ENCODE measurements around the gene ITGAL.

The ITGAL gene

DNA sequence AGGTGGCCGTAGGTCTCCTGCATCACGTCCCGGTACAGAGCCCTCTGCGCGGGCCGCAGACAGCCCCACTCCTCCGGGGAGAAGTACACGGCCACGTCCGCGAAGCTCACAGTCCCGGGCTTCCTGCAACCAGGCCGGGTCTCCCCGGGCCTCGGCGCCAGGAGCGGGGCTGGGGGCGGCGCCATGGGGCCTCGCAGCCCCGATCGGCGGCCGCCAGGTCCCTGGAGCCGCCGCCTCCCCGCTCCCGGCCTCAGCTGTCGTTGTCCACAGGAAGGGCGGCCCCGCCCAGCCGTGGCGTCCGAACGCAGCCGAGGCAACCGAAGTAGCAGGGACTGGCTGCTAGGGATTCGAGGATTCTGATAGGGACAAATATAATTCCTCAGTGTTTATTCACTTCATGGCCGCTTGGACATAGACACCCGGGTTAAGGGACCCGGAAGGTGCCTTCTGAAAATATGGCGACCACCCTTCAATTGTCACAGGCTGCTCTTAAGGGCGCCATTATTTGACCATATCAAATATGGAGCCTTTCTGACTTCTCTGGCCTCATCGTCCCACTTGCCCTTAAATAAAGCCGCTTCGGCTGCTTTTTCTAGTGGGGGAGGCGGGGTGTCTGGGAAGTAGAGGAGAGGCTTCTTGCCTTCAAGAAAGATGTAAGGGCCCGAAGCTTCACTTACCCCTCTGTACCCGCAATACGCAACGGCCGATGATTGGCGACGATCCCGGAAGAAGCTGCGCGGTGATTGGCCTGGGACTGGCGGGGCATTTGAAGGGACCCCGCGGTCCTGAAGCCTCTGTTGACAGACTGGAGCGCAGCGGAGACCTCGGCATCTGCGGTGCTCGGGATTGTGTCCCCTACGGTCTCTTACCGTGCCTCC lies 99.1 kb downstream of the ITGAL start, which contains the start of gene ZNF688:
Gene ZNF688, minus strand, starts transcription at position 270 of the 878 bp plus-strand sequence. Its CDS starts 85 bp downstream, at position 185.
- DNase-seq (ENCODE audit: low spot score), result peak; percentile 98
- Histone ChIP-seq H3K27ac (peak within 1 kb of the TSS; percentile 91 to 98), H3K4me3 (peak within 1 kb of the TSS; percentile 94)
- TF ChIP-seq, protein P1, sequence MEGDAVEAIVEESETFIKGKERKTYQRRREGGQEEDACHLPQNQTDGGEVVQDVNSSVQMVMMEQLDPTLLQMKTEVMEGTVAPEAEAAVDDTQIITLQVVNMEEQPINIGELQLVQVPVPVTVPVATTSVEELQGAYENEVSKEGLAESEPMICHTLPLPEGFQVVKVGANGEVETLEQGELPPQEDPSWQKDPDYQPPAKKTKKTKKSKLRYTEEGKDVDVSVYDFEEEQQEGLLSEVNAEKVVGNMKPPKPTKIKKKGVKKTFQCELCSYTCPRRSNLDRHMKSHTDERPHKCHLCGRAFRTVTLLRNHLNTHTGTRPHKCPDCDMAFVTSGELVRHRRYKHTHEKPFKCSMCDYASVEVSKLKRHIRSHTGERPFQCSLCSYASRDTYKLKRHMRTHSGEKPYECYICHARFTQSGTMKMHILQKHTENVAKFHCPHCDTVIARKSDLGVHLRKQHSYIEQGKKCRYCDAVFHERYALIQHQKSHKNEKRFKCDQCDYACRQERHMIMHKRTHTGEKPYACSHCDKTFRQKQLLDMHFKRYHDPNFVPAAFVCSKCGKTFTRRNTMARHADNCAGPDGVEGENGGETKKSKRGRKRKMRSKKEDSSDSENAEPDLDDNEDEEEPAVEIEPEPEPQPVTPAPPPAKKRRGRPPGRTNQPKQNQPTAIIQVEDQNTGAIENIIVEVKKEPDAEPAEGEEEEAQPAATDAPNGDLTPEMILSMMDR (IDR thresholded peaks at IDR 0.05), result no peak

All from coronary artery (tissue), 2 donors.